Measurements from ENCODE around the gene NELFA.
"Not testable (repeated sequence)": the region's sequence is repeated elsewhere in the genome, so short reads cannot be mapped to it uniquely, and the experiment has no call there.

DNA sequence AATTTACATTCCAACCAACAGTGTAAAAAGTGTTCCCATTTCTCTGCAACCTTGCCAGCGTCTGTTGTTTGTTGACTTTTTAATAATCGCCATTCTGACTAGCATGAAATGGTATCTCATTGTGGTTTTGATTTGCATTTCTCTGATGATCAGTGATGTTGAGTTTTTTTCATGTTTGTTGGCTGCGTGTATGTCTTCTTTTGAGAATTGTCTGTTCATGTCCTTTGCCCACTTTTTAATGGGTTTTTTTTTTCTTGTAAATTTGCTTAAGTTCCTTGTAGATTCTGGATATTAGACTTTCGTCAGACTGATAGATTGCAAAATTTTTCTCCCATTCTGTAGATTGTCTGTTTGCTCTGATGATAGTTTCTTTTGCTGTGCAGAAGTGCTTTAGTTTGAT lies 18.3 kb upstream of the NELFA start:
- TF ChIP-seq, protein P1, sequence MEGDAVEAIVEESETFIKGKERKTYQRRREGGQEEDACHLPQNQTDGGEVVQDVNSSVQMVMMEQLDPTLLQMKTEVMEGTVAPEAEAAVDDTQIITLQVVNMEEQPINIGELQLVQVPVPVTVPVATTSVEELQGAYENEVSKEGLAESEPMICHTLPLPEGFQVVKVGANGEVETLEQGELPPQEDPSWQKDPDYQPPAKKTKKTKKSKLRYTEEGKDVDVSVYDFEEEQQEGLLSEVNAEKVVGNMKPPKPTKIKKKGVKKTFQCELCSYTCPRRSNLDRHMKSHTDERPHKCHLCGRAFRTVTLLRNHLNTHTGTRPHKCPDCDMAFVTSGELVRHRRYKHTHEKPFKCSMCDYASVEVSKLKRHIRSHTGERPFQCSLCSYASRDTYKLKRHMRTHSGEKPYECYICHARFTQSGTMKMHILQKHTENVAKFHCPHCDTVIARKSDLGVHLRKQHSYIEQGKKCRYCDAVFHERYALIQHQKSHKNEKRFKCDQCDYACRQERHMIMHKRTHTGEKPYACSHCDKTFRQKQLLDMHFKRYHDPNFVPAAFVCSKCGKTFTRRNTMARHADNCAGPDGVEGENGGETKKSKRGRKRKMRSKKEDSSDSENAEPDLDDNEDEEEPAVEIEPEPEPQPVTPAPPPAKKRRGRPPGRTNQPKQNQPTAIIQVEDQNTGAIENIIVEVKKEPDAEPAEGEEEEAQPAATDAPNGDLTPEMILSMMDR (IDR thresholded peaks at IDR 0.05) = not testable (repeated sequence)
- not testable (repeated sequence) for TF ChIP-seq POLR2A (IDR thresholded peaks at IDR 0.05)
